Peyer's patch (tissue), 4 donors: ENCODE results near the gene SORL1-AS1.
A peak's percentile ranks its signal among the peaks of the same experiment; 100 is the strongest.

Experiments
- DNase-seq, 3 donors: peaks; one replicate each; pipeline ENCODE4 v3.0.0-alpha.2; 2017 to 2019
- H3K27ac ChIP-seq, 4 donors: fragments of 200-600 bp; sonication (generic); one replicate each; pipeline ENCODE4 v1.5.1; 2016 to 2019
- H3K27me3 ChIP-seq, 2 donors: fragments of 200-600 bp; sonication (generic); one replicate each; pipeline ENCODE4 v1.5.1; 2019
- H3K36me3 ChIP-seq, 3 donors: fragments of 200-600 bp; sonication (generic); one replicate each; pipeline ENCODE4 v1.5.1; 2016 to 2019
- H3K4me1 ChIP-seq, 4 donors: fragments of 200-600 bp; sonication (generic); one replicate each; pipeline ENCODE4 v1.5.1; 2016 to 2019
- H3K4me3 ChIP-seq, 4 donors: fragments of 200-600 bp; sonication (generic); 1 replicate in 3 of 4; 2 replicates in 1 of 4; pipeline ENCODE4 v1.5.1; 2016 to 2019; ENCODE audit warnings: mild to moderate bottlenecking in 1 of 4
- H3K9me3 ChIP-seq, 4 donors: fragments of 200-600 bp; sonication (generic); one replicate each; pipeline ENCODE4 v1.5.1; 2016 to 2019; ENCODE audit warnings: mild to moderate bottlenecking in 1 of 4
- POLR2A ChIP-seq, 2 donors: fragments of 450-650 bp; IDR thresholded peaks; one replicate each; pipeline ENCODE4 v1.5.1; 2017; ENCODE audit warnings: antibody characterized with exemption in 2 of 2, mild to moderate bottlenecking in 2 of 2, moderate library complexity in 2 of 2
- TF ChIP-seq, protein P1 (sequence below), 6 experiments: fragments of 450-650 bp in 4 of 6; fragments of 200-600 bp in 2 of 6; sonication (generic) in 1 of 6; IDR thresholded peaks; one replicate each; pipeline ENCODE4 v1.5.1; 2017 to 2019; ENCODE audit warnings: antibody characterized with exemption in 6 of 6, mild to moderate bottlenecking in 3 of 6, moderate library complexity in 1 of 6

SORL1-AS1 gene

DNA sequence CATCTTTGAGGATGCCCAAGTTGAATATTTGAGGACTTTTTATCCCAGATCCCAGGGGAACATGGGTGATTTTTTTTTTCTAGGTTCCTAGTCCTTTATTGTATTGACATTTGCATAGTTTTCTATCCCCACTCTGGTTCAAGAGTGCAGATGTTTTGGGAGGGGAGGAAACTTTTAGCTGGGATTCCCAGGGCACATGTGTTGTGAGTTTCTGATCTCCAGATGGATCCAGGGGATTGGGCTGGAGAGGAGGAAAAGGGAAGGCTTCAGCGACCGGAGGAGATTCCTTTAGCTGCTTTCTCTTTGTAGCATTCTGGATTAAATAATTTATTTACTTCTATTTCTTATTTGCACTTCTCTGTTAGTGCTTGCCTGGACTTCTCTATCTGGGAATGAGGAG is 14.7 kb upstream of the SORL1-AS1 start:
- Histone ChIP-seq H3K36me3 (peaks cover 0 to 12% (median 0%) of the 10 kb centered on the region in 3 donors), H3K9me3 (no peaks in the 10 kb centered on the region), H3K27me3 (no peaks in the 10 kb centered on the region), H3K27ac (peak overlapping the region in 3 of 4 donors; percentile 72 to 92 (median 92)), H3K4me3 (peak overlapping the region in 1 of 4 donors; percentile 25), H3K4me1 (peaks cover 0 to 29% (median 9%) of the 10 kb centered on the region in 4 donors)
- DNase-seq, result no peak
- no peak for TF ChIP-seq POLR2A (IDR thresholded peaks at IDR 0.05)
- TF ChIP-seq, protein P1, sequence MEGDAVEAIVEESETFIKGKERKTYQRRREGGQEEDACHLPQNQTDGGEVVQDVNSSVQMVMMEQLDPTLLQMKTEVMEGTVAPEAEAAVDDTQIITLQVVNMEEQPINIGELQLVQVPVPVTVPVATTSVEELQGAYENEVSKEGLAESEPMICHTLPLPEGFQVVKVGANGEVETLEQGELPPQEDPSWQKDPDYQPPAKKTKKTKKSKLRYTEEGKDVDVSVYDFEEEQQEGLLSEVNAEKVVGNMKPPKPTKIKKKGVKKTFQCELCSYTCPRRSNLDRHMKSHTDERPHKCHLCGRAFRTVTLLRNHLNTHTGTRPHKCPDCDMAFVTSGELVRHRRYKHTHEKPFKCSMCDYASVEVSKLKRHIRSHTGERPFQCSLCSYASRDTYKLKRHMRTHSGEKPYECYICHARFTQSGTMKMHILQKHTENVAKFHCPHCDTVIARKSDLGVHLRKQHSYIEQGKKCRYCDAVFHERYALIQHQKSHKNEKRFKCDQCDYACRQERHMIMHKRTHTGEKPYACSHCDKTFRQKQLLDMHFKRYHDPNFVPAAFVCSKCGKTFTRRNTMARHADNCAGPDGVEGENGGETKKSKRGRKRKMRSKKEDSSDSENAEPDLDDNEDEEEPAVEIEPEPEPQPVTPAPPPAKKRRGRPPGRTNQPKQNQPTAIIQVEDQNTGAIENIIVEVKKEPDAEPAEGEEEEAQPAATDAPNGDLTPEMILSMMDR (IDR thresholded peaks at IDR 0.05), result no peak

DNA sequence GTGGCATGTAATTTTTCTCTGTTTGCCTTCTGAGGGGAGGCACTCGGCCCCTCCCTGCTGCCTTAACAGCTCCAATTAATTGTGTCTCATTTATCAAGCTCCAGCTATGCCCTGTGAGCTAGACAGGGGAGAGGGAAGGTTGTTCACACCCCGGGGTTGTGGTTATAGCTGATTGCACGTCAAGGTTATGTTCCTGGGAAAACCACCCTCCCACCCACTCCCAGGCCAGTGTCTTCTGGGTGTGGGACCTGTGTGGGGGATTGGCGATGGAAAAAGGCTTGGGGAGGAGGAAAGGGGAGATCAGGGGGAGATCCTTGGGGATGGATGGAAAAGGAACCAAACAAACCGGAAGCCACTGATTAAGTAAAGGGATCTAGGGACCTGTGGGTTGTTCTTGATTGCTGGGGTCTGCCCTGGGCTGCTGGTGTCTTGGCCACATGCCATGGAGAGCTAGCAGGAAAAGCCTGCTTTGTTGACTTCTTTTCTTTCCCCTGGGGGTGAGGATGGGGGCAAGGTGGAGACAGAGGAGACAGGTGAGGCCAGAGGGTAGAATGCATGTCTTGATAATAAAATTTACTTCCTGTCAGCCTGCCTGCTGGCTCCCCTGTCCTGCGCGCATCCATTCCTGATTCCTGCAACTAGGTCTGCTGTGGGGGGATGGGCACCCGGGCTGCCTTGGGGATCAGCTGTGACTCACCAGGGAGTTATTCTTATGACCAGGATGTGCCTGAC is 13.5 kb upstream of the SORL1-AS1 start:
- peak overlapping the region; percentile 52 to 92 (median 82) for H3K27ac ChIP-seq
- no peaks in the 10 kb centered on the region for H3K27me3 ChIP-seq
- peak in 1 of 2 donors; percentile 57 for TF ChIP-seq POLR2A (IDR thresholded peaks at IDR 0.05)
- TF ChIP-seq, protein P1 (IDR thresholded peaks at IDR 0.05), result no peak
- peak; percentile 61 to 98 (median 96) for DNase-seq
- H3K4me3 ChIP-seq, result no peak overlapping the region
- peaks cover 0 to 6% (median 0%) of the 10 kb centered on the region in 3 donors for H3K36me3 ChIP-seq
- H3K9me3 ChIP-seq, result no peaks in the 10 kb centered on the region
- peaks cover 0 to 29% (median 9%) of the 10 kb centered on the region in 4 donors for H3K4me1 ChIP-seq

DNA sequence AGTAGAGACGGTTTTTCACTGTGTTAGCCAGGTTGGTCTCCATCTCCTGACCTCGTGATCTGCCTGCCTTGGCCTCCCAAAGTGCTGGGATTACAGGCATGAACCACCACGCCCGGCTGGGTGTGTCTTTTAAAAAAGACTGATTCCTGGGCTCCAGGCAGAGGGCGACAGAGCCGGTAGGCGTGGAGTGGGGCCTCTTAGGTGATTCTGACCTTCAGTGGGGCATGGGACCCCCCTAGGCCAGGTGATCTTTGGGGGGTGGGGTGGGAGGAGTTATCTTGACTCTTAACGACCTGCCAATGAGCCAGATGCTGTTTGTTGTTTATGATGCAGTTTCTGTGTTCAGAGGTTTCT is 12.9 kb upstream of the SORL1-AS1 start:
- TF ChIP-seq, protein P1 (IDR thresholded peaks at IDR 0.05), result peak in 2 of 6 experiments; percentile 1 to 23
- no peak for TF ChIP-seq POLR2A (IDR thresholded peaks at IDR 0.05)
- Histone ChIP-seq H3K27me3 (no peaks in the 10 kb centered on the region), H3K9me3 (no peaks in the 10 kb centered on the region), H3K4me1 (peaks cover 0 to 29% (median 9%) of the 10 kb centered on the region in 4 donors), H3K36me3 (peaks cover 0 to 3% (median 0%) of the 10 kb centered on the region in 3 donors), H3K27ac (peak overlapping the region; percentile 52 to 92 (median 82)), H3K4me3 (no peak overlapping the region)
- DNase-seq, result peak in 2 of 3 donors; percentile 64 to 68

DNA sequence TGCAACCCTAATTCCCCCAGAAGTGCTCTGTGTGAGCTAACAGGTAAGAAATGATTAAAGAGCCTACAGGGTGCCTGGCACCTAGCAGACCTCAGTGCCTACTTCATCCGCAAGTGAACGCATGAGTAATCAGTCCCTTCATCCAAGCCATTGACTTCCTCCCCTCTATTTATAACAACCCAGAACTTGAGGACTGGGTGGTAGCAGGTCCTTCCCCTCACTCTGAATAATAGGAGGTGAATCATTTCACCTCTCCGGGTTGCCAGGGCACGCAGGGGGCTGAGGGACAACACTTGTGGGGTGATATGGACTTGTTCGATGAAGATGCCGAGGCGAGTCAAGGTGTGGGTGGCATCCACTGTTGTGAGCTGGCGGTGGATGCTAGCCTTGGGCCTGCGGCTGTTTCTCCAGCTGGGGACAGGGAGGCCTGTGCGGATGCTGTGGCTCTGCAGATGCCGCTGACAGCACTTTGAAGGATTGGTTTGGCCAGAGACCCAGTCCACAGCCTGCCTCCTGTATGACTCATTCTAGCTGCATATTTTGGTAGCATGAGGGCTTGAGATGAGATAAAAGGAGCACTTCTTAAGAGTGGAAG is 11.7 kb upstream of the SORL1-AS1 start:
- Histone ChIP-seq H3K9me3 (no peaks in the 10 kb centered on the region), H3K27ac (peak overlapping the region in 3 of 4 donors; percentile 55 to 92 (median 92)), H3K4me1 (peaks cover 0 to 29% (median 9%) of the 10 kb centered on the region in 4 donors), H3K4me3 (no peak overlapping the region), H3K27me3 (no peaks in the 10 kb centered on the region), H3K36me3 (no peaks in the 10 kb centered on the region)
- TF ChIP-seq, protein P1 (IDR thresholded peaks at IDR 0.05), result no peak
- DNase-seq, result peak in 2 of 3 donors; percentile 40 to 75

GRCh38 chr11:121463689-121464335 is 11.0 kb upstream of the SORL1-AS1 start:
- Histone ChIP-seq H3K27me3 (no peaks in the 10 kb centered on the region), H3K4me1 (peaks cover 0 to 29% (median 9%) of the 10 kb centered on the region in 4 donors)

More at GRCh38 chr11:121463689-121464335, 11.0 kb upstream of the SORL1-AS1 start:
- TF ChIP-seq, protein P1 (IDR thresholded peaks at IDR 0.05), result no peak
- no peak for TF ChIP-seq POLR2A (IDR thresholded peaks at IDR 0.05)
- DNase-seq, result no peak
- Histone ChIP-seq H3K9me3 (no peaks in the 10 kb centered on the region), H3K27ac (peak overlapping the region in 2 of 4 donors; percentile 92), H3K4me3 (no peak overlapping the region), H3K36me3 (no peaks in the 10 kb centered on the region)
